Body of pancreas (tissue), 4 donors: ENCODE results near the gene PEAR1. TPM values are rescaled to one million over a fixed set of nuclear protein-coding genes. Genes with fewer than 3 reads are reported as not detected.

Experiments used
- ATAC-seq: fragments of 150-250 bp; one replicate; pipeline ENCODE4 v1.9.1; 2016
- DNase-seq, 4 donors: peaks; one replicate each; pipeline ENCODE4 v3.0.0-alpha.2; 2019
- H3K27ac ChIP-seq, 4 donors: fragments of 200-600 bp; sonication (generic); 1 replicate in 3 of 4; 2 replicates in 1 of 4; pipeline versions ENCODE4 v1.5.1 to v1.6.1; 2016 to 2019; ENCODE audit warnings: mild to moderate bottlenecking in 1 of 4, mixed read lengths in 1 of 4, moderate library complexity in 1 of 4
- H3K27me3 ChIP-seq, 2 donors: fragments of 200-600 bp; sonication (generic); one replicate each; pipeline ENCODE4 v1.6.0; 2016; ENCODE audit warnings: mild to moderate bottlenecking in 1 of 2
- H3K36me3 ChIP-seq, 2 donors: fragments of 200-600 bp; sonication (generic); replicated peaks in 1 of 2; 2 replicates each; pipeline ENCODE4 v1.5.1; 2016; ENCODE audit warnings: low read depth in 2 of 2; ENCODE audit not compliant: insufficient read depth in 1 of 2
- H3K4me1 ChIP-seq: fragments of 200-600 bp; sonication (generic); one replicate; pipeline ENCODE4 v1.6.0; 2016
- H3K4me3 ChIP-seq, 2 donors: fragments of 200-600 bp; sonication (generic); 1 replicate in 1 of 2; 2 replicates in 1 of 2; pipeline ENCODE4 v1.5.1; 2016 to 2019
- H3K9me3 ChIP-seq, 3 donors: fragments of 200-600 bp; sonication (generic); 1 replicate in 2 of 3; 2 replicates in 1 of 3; pipeline ENCODE4 v1.5.1; 2016
- CTCF ChIP-seq, 7 experiments: fragments of 450-650 bp in 4 of 7; fragments of 200-600 bp in 3 of 7; sonication (generic) in 3 of 7; IDR thresholded peaks; one replicate each; pipeline ENCODE4 v1.5.1; 2016 to 2019; ENCODE audit warnings: antibody characterized with exemption in 7 of 7
- POLR2A ChIP-seq, 3 donors: fragments of 450-650 bp; IDR thresholded peaks; one replicate each; pipeline ENCODE4 v1.6.1; 2016; ENCODE audit warnings: antibody characterized with exemption in 3 of 3, mild to moderate bottlenecking in 2 of 3
- WGBS, 2 donors: methylation state at CpG; one replicate each; pipeline ENCODE4 v1.1.5; 2017; 5-methylcytosine and 5-hydroxymethylcytosine counted together
- intact Hi-C: fragments of 100-400 bp; cut with DNase I; formaldehyde crosslinking; loops from one replicate; pipeline ENCODE4 v1.15.1; 2023
- total RNA-seq, 2 donors: library from RNA; depleted of rRNA; stranded (reverse); fragments of >200 nt; gene quantifications; one replicate each; pipeline ENCODE4 v1.1.0, GENCODE V29; 2016

Gene PEAR1
- 1 to 10 TPM; 5.2 to 7.6 TPM for total RNA-seq

GRCh38 chr1:156893048-156893953 lies at the start of gene PEAR1:
Gene PEAR1 (plus strand): TSS chr1:156893718. CDS start chr1:156903927, 10,209 bp downstream.
- Histone ChIP-seq H3K27me3 (peaks cover 0 to 13% of the 10 kb centered on the region in 2 donors), H3K4me3 (no peak within 1 kb of the TSS), H3K9me3 (no peaks in the 10 kb centered on the region), H3K36me3 (no peaks in the 10 kb centered on the region), H3K27ac (peak within 1 kb of the TSS in 3 of 4 donors; percentile 37 to 58 (median 38)), H3K4me1 (peaks cover 12% of the 10 kb centered on the region)
- TF ChIP-seq CTCF (IDR thresholded peaks at IDR 0.05) (no peak), POLR2A (IDR thresholded peaks at IDR 0.05) (peak in 1 of 3 donors; percentile 7)
- ATAC-seq (no peak), DNase-seq (no peak)
- intact Hi-C loops, result no loop called here
- 14 to 22% methylated on average over 35 to 56 of the region's 60 CpGs for WGBS, 2 donors

GRCh38 chr1:156844102-156844501 lies 49.4 kb upstream of the PEAR1 start:
- Histone ChIP-seq H3K4me3 (no peak overlapping the region), H3K27ac (no peak overlapping the region), H3K27me3 (peaks cover 0 to 14% of the 10 kb centered on the region in 2 donors), H3K4me1 (peaks cover 4% of the 10 kb centered on the region), H3K9me3 (no peaks in the 10 kb centered on the region), H3K36me3 (no peaks in the 10 kb centered on the region)
- no peak for TF ChIP-seq POLR2A (IDR thresholded peaks at IDR 0.05)
- no peak for TF ChIP-seq CTCF (IDR thresholded peaks at IDR 0.05)
- intact Hi-C loops, result no loop called here
- WGBS, 2 donors, result 35 to 47% methylated on average over 6 of the region's 6 CpGs
- ATAC-seq (no peak), DNase-seq (no peak)

- no peaks in the 10 kb centered on the region for H3K36me3 ChIP-seq
- WGBS, 2 donors, result 29 to 40% methylated on average over 11 to 14 of the region's 14 CpGs
- H3K9me3 ChIP-seq, result no peaks in the 10 kb centered on the region
- DNase-seq (no peak), ATAC-seq (no peak)
- intact Hi-C loops, result no loop called here
- H3K4me3 ChIP-seq, result no peak overlapping the region
- H3K4me1 ChIP-seq, result peaks cover 4% of the 10 kb centered on the region
- TF ChIP-seq POLR2A (IDR thresholded peaks at IDR 0.05) (no peak), CTCF (IDR thresholded peaks at IDR 0.05) (no peak)
- H3K27me3 ChIP-seq, result peaks cover 0 to 14% of the 10 kb centered on the region in 2 donors
- H3K27ac ChIP-seq, result no peak overlapping the region
Observed at GRCh38 chr1:156844638-156845037, 48.9 kb upstream of the PEAR1 start.

GRCh38 chr1:156845055-156845952 lies 48.2 kb upstream of the PEAR1 start:
- peaks cover 0 to 14% of the 10 kb centered on the region in 2 donors for H3K27me3 ChIP-seq

More at GRCh38 chr1:156845055-156845952, 48.2 kb upstream of the PEAR1 start:
- ATAC-seq (no peak), DNase-seq (no peak)
- H3K9me3 ChIP-seq, result no peaks in the 10 kb centered on the region
- intact Hi-C loops, result no loop called here
- TF ChIP-seq CTCF (IDR thresholded peaks at IDR 0.05) (no peak), POLR2A (IDR thresholded peaks at IDR 0.05) (no peak)
- H3K36me3 ChIP-seq, result no peaks in the 10 kb centered on the region
- H3K4me3 ChIP-seq, result no peak overlapping the region
- peaks cover 4% of the 10 kb centered on the region for H3K4me1 ChIP-seq
- 17 to 35% methylated on average over 20 to 67 of the region's 69 CpGs for WGBS, 2 donors
- H3K27ac ChIP-seq, result no peak overlapping the region
